GM12878 (cell line): ENCODE results near the gene CCDC106.

Experiments used
- CTCF ChIP-seq, 3 experiments: IDR thresholded peaks in 2 of 3; conservative IDR thresholded peaks in 1 of 3; 2 replicates each; pipeline ENCODE4 v1.5.1; 2011; ENCODE audit warnings: low read depth in 3 of 3, low read length in 3 of 3, mild to moderate bottlenecking in 3 of 3, control low read depth in 2 of 3, moderate library complexity in 2 of 3, inconsistent platforms in 1 of 3, mixed read lengths in 1 of 3; ENCODE audit not compliant: control insufficient read depth in 2 of 3, insufficient read depth in 1 of 3; ENCODE audit errors: extremely low read depth in 1 of 3
- POLR2AphosphoS5 ChIP-seq: IDR thresholded peaks from 2 replicates; pipeline ENCODE4 v1.6.1; 2011; ENCODE audit warnings: mild to moderate bottlenecking, low read length, inconsistent platforms

DNA sequence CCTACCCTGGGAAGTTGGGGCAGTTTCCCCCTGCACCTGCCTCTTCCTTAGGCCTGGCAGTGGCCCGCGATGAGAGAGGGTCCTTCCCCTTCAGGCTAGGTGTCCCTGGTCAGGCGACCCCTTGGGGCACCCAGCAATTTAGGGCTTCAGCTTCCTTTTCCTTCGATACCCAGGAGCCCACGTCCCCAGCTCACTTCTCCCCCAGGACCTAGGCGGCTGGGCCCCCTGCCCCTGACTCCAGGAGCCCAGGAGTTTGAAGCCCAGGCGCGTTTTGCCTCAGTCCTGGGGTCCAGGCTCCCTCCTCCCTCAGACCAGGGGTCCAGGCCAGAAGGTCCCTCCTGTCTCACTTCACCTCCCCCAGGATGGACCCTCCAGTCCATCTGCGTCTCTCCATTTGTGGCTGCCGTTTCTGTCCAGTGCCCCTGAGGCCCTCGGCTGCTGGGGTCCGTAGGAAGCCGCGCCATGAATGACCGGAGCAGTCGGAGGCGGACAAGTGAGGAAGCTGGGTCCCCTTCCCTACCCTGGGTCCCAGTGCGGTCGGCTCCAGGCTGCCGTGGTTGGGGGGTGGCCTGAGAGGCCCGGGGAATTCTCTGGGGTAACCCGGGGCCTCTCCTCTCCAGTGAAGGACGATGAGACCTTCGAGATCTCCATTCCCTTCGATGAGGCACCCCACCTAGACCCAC lies 714 bp downstream of the CCDC106 start:
- TF ChIP-seq CTCF (IDR thresholded peaks at IDR 0.05 in 2 of 3, conservative IDR thresholded peaks at IDR 0.05 in 1 of 3; ENCODE audit: control insufficient read depth in 2 of 3, extremely low read depth in 1 of 3, insufficient read depth in 1 of 3, low read depth in 3 of 3, low read length in 3 of 3) (no peak), POLR2AphosphoS5 (no peak; the same call in 1 of the 2 replicates)
